ENCODE measurements around the gene PIK3C2A. TPM values are rescaled to one million over a fixed set of nuclear protein-coding genes. Genes with fewer than 3 reads are reported as not detected.

Gene PIK3C2A
- total and polyA plus RNA-seq, 3 donors from 2014 or later: 31.5 to 125 (median 116) TPM

DNA sequence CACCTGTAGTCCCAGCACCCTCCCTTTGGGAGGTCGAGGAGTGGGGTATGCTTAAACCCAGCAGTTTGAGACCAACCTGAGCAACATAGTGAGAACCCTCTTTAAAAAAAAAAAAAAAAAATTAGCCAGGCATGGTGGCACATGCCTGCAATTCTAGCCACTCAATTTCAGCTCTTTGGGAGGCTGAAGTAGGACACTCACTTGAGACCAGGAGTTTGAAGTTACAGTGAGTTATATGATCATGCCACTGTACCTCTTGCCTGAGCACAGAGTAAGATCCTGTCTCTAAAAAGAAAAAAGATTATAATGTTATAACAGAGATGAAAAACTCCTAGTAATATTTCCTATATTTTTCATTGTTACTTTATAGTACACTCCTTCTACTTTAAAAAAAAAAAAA is 23.9 kb downstream of the PIK3C2A start:
- no peaks in the 10 kb centered on the region for H3K27me3 ChIP-seq
- H3K4me1 ChIP-seq: no peaks in the 10 kb centered on the region
- no peaks in the 10 kb centered on the region for H3K9me3 ChIP-seq
- no peaks in the 10 kb centered on the region for H3K36me3 ChIP-seq (ENCODE audit: low read depth, missing control alignments)
- no peak for DNase-seq
- intact Hi-C loops (cut with DNase I; ENCODE audit: low total_unique reads): no loop called here
- H3K27ac ChIP-seq: no peak overlapping the region
- no peak overlapping the region for H3K4me3 ChIP-seq
- 73 to 92% methylated on average over 1 of the region's 1 CpG for whole genome bisulfite sequencing, 2 donors
- TF ChIP-seq, protein P1, sequence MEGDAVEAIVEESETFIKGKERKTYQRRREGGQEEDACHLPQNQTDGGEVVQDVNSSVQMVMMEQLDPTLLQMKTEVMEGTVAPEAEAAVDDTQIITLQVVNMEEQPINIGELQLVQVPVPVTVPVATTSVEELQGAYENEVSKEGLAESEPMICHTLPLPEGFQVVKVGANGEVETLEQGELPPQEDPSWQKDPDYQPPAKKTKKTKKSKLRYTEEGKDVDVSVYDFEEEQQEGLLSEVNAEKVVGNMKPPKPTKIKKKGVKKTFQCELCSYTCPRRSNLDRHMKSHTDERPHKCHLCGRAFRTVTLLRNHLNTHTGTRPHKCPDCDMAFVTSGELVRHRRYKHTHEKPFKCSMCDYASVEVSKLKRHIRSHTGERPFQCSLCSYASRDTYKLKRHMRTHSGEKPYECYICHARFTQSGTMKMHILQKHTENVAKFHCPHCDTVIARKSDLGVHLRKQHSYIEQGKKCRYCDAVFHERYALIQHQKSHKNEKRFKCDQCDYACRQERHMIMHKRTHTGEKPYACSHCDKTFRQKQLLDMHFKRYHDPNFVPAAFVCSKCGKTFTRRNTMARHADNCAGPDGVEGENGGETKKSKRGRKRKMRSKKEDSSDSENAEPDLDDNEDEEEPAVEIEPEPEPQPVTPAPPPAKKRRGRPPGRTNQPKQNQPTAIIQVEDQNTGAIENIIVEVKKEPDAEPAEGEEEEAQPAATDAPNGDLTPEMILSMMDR (IDR thresholded peaks at IDR 0.05): no peak
- TF ChIP-seq POLR2A (IDR thresholded peaks at IDR 0.05): no peak

DNA sequence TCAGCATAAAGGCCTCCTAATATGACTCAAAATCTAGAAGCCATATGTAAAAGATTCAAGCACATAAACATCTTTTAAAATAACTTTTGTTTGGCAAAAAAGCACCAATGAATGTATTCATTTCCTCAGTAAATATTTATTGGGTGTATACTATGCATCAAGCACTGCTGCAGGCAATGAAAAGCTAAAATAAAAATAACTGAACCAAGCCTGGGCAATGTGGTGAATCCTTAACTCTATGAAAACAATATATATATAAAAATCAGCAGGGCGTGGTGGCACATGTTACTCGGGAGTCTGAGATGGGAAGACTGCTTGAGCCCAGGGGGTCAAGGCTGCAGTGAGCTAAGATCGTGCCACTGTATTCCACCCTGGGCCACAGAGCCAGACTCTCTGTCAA is 27.8 kb downstream of the PIK3C2A start:
- no peak for DNase-seq
- TF ChIP-seq, protein P1 (IDR thresholded peaks at IDR 0.05): no peak
- no peak for TF ChIP-seq POLR2A (IDR thresholded peaks at IDR 0.05)
- intact Hi-C loops (cut with DNase I; ENCODE audit: low total_unique reads): no loop called here
- H3K4me1 ChIP-seq: no peaks in the 10 kb centered on the region
- WGBS, 2 donors: 63 to 71% methylated on average over 3 of the region's 3 CpGs
- no peaks in the 10 kb centered on the region for H3K27me3 ChIP-seq
- no peak overlapping the region for H3K27ac ChIP-seq
- H3K9me3 ChIP-seq: no peaks in the 10 kb centered on the region
- no peaks in the 10 kb centered on the region for H3K36me3 ChIP-seq (ENCODE audit: low read depth, missing control alignments)
- no peak overlapping the region for H3K4me3 ChIP-seq

DNA sequence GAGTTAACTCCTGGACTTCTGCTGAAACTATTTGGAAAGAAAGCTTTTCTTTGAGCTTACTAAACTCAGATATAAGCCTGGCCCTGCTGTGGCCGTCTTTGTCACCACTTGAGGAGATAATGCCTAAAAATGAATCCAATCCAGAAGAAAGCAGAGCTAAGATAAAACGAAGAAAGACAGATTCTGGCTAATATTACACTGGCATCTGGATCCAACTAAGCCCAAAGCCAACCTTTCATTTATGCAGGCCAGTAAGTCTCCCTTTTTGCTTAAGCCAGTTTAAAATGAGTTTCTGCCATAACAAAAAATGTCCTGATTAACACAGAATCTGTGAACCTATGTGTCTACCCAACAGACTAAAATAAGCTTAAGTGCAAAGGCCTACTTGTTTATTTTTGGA is 34.5 kb downstream of the PIK3C2A start:
- Histone ChIP-seq H3K27ac (peak overlapping the region in 1 of 2 donors; percentile 41), H3K4me1 (peaks cover 9% of the 10 kb centered on the region), H3K4me3 (no peak overlapping the region), H3K9me3 (no peaks in the 10 kb centered on the region), H3K27me3 (no peaks in the 10 kb centered on the region), H3K36me3 (ENCODE audit: low read depth, missing control alignments) (no peaks in the 10 kb centered on the region)
- 39 to 51% methylated on average over 2 of the region's 2 CpGs for WGBS, 2 donors
- no peak for DNase-seq
- intact Hi-C loops (cut with DNase I; ENCODE audit: low total_unique reads): no loop called here
- no peak for TF ChIP-seq POLR2A (IDR thresholded peaks at IDR 0.05)
- TF ChIP-seq, protein P1 (IDR thresholded peaks at IDR 0.05): no peak

DNA sequence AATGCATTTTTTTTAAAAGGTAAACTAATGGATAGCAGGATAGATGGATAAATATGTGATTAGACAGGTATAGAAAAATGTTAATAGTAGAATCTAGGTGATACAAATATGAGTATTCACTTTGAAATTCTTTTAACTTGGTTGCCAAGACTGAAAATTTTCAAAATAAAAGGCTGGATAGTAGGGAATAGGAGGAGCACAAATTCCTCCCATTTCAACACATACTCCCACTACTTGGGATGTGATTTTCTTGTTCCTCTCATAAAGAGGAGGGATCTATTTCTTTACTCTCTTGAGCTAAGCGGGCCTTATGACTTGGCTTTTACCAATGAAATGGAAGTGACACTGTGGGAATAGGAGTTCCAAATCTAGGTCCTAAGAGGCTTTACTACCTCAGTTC is 35.9 kb downstream of the PIK3C2A start:
- Histone ChIP-seq H3K4me1 (peaks cover 9% of the 10 kb centered on the region), H3K9me3 (no peaks in the 10 kb centered on the region), H3K36me3 (ENCODE audit: low read depth, missing control alignments) (no peaks in the 10 kb centered on the region), H3K4me3 (no peak overlapping the region), H3K27ac (peak overlapping the region in 1 of 2 donors; percentile 41), H3K27me3 (no peaks in the 10 kb centered on the region)
- intact Hi-C loops (cut with DNase I; ENCODE audit: low total_unique reads): no loop called here
- 78 to 87% methylated on average over 1 of the region's 1 CpG for WGBS, 2 donors
- DNase-seq: no peak
- TF ChIP-seq POLR2A (IDR thresholded peaks at IDR 0.05): no peak
- TF ChIP-seq, protein P1 (IDR thresholded peaks at IDR 0.05): no peak

DNA sequence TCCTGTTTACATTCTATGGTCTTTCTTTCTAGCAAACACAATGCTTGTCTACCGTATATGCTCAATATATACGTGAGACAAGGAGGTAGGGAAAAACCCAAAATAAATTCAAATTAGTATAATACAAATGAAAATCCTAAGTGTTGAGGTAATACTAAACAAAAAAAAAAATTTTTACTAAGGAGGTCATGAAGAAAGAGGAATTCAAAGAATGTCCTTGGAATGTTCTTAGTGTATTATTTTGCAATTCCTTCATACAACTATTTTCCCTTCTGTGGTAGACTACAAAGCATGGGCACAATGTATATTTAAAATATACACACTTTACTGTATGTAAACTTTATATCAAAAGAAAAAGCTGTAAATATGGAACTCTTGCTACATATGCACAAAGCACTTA is 36.4 kb downstream of the PIK3C2A start:
- no peaks in the 10 kb centered on the region for H3K27me3 ChIP-seq
- TF ChIP-seq, protein P1 (IDR thresholded peaks at IDR 0.05): no peak
- no peak for TF ChIP-seq POLR2A (IDR thresholded peaks at IDR 0.05)
- 71 to 80% methylated on average over 2 of the region's 2 CpGs for WGBS, 2 donors
- H3K4me3 ChIP-seq: no peak overlapping the region
- peak overlapping the region in 1 of 2 donors; percentile 45 for H3K27ac ChIP-seq
- H3K36me3 ChIP-seq (ENCODE audit: low read depth, missing control alignments): no peaks in the 10 kb centered on the region
- intact Hi-C loops (cut with DNase I; ENCODE audit: low total_unique reads): no loop called here
- no peak for DNase-seq
- H3K4me1 ChIP-seq: peaks cover 9% of the 10 kb centered on the region
- H3K9me3 ChIP-seq: no peaks in the 10 kb centered on the region
